GM19193 (cell line): ENCODE measurements around the gene CDC45.

Experiments
- POLR2A ChIP-seq: IDR thresholded peaks from 4 replicates; pipeline ENCODE4 v1.6.1; 2011; ENCODE audit not compliant: insufficient read depth, insufficient read length; ENCODE audit errors: extremely low read depth

The CDC45 gene

GRCh38 chr22:19523240-19524169 lies 43.8 kb downstream of the CDC45 start:
- TF ChIP-seq POLR2A: no peak

DNA sequence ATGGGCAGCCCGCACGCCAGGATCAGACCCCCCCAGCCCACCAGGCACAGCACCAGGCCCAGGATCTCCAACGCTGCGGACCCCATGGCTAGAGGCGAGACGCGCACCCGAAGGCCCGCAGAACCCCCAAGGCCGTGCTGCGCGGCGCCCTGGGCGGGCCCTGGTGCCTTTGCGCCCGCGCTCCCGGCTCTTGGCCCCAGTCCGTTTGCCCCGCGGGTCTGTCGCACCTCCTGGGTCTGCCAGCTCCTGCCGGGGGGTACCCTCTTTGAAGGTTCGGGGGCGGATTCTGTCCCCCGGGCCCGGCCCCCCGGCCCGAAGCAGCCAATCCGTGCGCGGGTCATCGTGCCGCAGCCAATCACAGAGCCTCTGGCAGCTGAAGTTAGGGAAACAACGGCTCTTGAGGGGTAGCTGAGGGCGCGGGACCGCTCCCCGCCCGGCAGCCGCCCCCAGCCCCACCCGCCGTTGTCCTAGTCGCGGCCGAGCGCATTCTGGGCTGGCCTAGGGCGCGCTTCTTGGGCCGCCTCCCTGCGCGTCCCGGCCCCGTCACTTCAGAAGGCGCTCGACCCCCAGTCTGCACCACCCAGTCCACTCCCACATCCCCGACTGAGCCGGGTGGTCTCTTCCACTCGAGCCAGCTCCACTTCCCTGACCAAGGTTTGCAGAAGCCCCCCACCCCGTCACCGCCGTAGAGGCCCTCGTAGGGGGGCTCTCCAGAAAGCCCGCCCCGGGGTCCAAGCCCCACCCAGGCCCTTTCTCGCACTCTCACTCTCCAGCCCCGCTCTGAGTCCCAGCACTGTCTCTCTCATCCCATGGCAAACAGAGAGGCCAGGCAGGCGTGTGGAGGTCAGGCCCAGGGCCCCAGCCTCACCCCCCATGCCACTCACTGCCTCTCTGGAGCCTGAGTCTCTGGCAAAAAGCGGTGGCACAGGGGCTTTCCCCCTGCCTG lies 44.7 kb downstream of the CDC45 start, which contains the start of gene CLDN5:
TSS of gene CLDN5 (minus strand) at position 241 of the 946 bp plus-strand sequence. CDS start at position 86, 155 bp downstream.
- TF ChIP-seq POLR2A: no peak

DNA sequence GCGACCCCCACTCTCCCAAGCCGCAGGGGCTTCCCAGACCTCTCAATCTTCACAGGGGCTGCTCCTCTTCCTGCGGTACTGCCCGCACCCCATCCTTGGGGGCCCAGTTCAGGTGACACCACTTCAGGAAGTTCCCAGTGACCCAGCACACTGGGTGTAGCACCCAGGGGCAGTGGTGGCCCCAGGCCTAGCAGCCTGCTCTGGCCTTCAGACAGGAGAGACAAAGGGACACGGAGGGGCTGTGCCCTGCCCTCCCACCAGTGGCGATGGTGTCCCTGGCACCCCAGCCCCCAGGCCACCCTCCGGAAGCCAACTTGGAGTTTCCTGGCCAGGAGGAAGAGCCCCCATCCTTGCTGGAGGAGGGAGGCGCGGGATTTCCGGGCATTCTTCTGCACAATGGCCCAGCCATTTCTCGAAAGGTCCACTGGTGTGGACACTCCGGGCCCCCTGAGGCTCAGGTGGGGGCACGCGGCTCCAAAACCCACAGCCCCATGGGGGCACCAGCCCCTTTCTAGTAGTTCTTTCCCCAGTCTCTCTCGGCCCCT lies 45.5 kb downstream of the CDC45 start:
- no peak for TF ChIP-seq POLR2A

GRCh38 chr22:19525666-19526065 lies 45.9 kb downstream of the CDC45 start:
- no peak for TF ChIP-seq POLR2A

DNA sequence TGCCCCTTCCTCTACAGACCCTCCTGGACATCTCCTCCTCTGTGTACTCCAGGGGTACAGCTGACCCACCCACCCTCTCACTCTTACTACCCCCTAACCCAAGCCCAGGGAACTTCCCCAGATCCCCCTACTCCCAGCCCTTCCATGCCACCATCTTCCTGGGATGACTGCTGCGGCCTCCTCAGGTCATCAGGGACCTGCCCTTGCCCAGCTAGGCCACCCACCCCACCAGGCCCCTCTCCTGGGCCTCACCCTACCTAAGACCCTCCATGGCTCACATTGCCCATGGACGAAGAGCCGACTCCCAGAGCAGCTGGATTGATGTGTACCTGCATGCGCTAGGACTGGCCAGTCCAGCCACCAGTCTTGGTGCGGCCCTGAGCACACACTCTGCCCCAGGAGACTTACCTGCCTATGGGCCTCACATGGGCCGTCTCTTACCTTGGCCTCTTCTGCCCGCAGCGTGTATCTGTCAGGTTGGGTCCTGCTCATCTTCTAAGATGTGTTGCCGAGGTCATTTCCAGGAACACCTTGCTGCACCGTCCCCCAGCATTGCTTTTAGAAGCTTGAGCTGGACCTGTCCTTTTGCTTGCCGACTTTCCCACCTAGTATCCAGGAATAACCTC lies 46.5 kb downstream of the CDC45 start:
- TF ChIP-seq POLR2A: no peak

DNA sequence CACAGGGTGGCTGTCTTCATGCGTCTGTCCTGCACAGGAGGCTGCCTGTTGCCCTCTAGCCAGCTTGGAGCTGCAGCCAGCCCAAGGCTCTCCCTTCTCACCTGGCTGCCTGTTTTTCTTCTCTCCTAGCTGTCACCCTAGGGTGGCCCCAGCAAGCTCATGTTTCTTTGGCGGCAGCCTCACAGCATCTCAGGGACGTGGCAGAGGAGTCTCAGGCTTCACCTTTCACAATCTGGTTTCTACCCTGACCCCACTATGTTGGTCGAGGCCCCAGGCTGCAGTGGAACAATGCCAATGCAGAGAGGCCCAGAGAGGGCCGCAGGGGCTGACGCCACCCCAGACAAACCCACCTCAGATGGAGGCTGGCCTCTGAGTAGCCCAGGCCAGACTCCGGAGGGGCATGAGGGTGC lies 47.0 kb downstream of the CDC45 start:
- TF ChIP-seq POLR2A: no peak

- no peak for TF ChIP-seq POLR2A
Observed at GRCh38 chr22:19527321-19527721, 47.6 kb downstream of the CDC45 start.

DNA sequence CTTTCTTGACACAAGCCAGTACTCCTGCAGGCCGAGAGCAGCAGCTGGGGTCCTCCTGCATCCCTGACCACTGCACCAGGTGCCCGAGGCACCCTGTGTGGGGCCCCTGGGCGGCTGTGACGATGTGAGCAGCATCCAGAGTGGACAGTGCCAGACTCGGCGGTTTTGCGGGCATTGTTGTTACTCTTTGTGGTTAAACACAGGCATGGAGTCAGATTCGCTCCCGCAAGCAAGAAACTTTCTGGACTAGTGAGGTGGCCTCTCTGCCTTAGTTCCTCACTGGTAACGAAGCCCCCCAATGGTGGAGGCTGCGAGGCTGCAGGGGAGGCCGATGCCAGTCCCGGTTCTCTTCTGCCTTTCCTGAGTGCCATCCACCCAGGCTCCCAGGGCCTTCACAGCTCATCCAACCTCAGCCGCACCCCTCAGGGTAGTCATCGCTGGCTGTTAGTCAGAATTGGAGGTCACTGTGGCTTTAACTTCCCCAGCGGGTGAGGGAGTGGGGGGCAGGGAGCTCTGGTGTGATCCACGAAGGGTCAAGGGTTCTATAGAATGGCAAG lies 48.2 kb downstream of the CDC45 start:
- no peak for TF ChIP-seq POLR2A

- no peak for TF ChIP-seq POLR2A
Observed at GRCh38 chr22:19529811-19530210, 50.1 kb downstream of the CDC45 start.

DNA sequence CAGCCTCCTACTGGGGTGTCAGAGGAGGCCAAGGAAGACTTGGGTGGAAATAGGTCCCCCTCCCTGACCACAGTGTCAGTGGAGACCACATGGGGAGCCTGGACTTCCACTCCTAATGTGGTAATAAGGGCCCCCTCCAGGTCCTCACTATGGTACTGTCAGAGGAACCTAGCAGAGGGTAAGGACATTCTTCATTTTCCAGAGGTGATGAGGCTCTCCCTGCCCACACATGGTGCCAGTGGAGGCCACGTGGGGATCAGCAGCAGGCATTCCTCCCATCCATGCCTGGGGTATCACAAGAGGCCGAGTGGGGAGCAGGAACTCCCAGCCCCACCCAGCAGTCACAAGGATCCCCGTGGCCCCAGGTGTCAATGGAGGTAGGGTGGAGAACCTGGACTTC lies 51.0 kb downstream of the CDC45 start:
- TF ChIP-seq POLR2A: no peak

GRCh38 chr22:19533049-19533626 lies 53.4 kb downstream of the CDC45 start:
- no peak for TF ChIP-seq POLR2A

- TF ChIP-seq POLR2A: no peak
Observed at GRCh38 chr22:19533857-19534256, 54.1 kb downstream of the CDC45 start.

DNA sequence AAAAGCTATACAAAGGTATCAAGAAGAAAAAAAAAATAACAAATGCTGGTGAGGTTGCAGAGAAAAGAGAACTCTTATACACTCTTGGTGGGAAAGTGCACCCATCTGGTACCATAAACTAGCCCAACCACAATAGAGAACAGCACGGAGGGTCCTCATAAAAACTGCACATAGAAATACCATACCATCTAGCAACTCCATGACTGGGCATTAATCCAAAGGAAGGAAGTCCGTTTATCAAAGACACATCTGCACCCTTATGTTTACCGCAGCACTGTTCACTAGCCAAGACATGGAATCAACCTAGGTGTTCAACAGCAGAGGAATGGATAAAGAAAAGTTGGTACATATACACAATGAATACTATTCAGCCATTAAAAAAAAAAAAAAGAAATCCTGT lies 55.3 kb downstream of the CDC45 start:
- no peak for TF ChIP-seq POLR2A

DNA sequence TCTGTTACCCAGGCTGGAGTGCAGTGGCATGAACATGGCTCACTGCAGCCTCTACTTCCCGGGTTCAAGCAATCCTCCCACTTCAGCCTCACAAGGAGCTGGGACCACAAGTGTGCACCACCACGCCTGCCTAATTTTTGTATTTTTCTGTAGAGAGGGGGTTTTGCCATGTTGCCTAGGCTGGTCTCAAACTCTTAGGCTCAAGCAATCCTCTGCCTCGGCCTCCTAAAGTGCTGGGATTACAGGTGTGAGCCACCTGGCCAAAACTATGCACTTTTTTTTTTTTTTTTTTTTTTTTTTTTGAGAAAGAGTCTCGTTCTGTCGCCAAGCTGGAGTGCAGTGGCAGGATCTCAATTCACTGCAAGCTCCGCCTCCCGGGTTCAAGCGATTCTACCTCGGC lies 56.8 kb downstream of the CDC45 start:
- TF ChIP-seq POLR2A: no peak

DNA sequence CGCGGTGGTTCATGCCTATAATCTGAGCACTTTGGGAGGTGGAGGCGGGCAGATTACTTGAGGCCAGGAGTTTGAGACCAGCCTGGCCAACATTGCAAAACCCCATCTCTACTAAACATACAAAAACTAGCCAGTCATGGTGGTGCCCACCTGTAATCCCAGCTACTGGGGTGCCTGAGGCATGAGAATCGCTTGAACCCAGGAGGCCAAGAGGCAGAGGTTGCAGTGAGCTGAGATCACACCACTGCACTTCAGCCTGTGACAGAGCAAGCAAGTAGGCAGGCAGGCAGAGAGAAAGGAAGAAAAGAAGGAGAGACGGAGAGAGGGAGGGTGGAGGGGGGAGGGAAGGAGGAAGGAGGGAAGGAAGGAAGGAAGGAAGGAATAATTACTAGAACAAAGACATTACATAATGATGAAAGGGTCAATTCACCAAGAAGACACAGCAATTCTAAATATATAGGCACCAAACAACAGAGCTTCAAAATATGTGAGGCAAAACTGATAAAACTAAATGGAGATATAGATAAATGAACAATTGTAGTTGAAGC lies 58.3 kb downstream of the CDC45 start:
- TF ChIP-seq POLR2A: no peak

DNA sequence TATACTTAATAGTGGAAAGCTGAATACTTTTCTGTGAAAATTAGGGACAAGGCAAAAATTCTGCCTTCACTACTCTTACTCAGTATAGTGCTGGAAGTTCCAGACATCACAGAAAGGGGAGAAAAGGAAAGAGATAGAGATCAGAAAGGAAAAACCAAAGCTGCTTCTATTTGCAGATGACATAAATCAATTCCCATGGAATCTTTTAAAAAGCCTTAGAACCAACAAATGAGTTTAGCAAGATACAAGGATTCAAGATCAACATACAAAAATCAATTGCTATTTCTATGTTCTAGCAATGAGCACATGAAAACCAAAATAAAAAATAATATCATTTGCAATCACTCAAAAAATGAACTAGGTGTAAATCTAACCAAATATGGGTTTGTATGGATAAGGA lies 60.7 kb downstream of the CDC45 start:
- no peak for TF ChIP-seq POLR2A
